H1 (cell line): ENCODE results near the gene MLLT6. TPM values are rescaled to one million over a fixed set of nuclear protein-coding genes. Genes with fewer than 3 reads are reported as not detected.

ENCODE experiments used
- CTCF ChIA-PET: fragments of 300-600 bp; sonication (Branson Sonifier 250); formaldehyde crosslinking; loops from one replicate; lab custom pipeline; 2021; ENCODE audit not compliant: partially characterized antibody; lab: Charles Lee
- POLR2A ChIA-PET: fragments of 300-600 bp; sonication (Branson Sonifier 250); formaldehyde crosslinking; loops from one replicate; lab custom pipeline; 2021; ENCODE audit warnings: inconsistent platforms; ENCODE audit not compliant: partially characterized antibody; lab: Charles Lee
- DNase-seq, 2 experiments: peaks; one replicate each; pipeline versions ENCODE4 v3.0.0 to v3.0.0-alpha.2; 2010 to 2022; ENCODE audit warnings: low spot score in 2 of 2, low read depth in 1 of 2, mixed read lengths in 1 of 2
- FAIRE-seq: peaks from 2 replicates; lab custom pipeline; 2011; peaks lifted over from hg19 to GRCh38; lab: Jason Lieb, UNC
- H2AFZ ChIP-seq: 2 replicates; pipeline ENCODE4 v1.8.1; 2012; ENCODE audit warnings: low read length, inconsistent platforms
- H2AK5ac ChIP-seq: 2 replicates; pipeline ENCODE4 v1.6.1; 2013; ENCODE audit warnings: low read depth, low read length
- H2BK120ac ChIP-seq: replicated peaks from 2 replicates; pipeline ENCODE3; 2013; ENCODE audit warnings: low read depth, low read length, inconsistent platforms
- H2BK12ac ChIP-seq: 2 replicates; pipeline ENCODE4 v1.6.1; 2013; ENCODE audit warnings: low read depth, low read length
- H2BK15ac ChIP-seq: 2 replicates; pipeline ENCODE4 v1.6.1; 2013; ENCODE audit warnings: low read length
- H2BK20ac ChIP-seq: 2 replicates; pipeline ENCODE4 v1.6.1; 2013; ENCODE audit warnings: low read length
- H2BK5ac ChIP-seq: 2 replicates; pipeline ENCODE4 v1.6.1; 2013; ENCODE audit warnings: low read depth, low read length
- H3K14ac ChIP-seq: 2 replicates; pipeline ENCODE4 v1.6.1; 2013; ENCODE audit warnings: inconsistent platforms; ENCODE audit not compliant: insufficient read length
- H3K18ac ChIP-seq: 2 replicates; pipeline ENCODE4 v1.6.1; 2013; ENCODE audit warnings: low read length; ENCODE audit errors: extremely low read depth
- H3K23ac ChIP-seq: 2 replicates; pipeline ENCODE4 v1.6.1; 2013; ENCODE audit warnings: inconsistent platforms; ENCODE audit not compliant: insufficient read length
- H3K23me2 ChIP-seq: 2 replicates; pipeline ENCODE4 v1.6.1; 2013; ENCODE audit warnings: low read depth, low read length
- H3K27ac ChIP-seq: 2 replicates; pipeline ENCODE4 v1.6.1; 2011; ENCODE audit warnings: low read depth, low read length, inconsistent platforms
- H3K27me3 ChIP-seq, 4 experiments: replicated peaks in 1 of 4; 1 replicate in 1 of 4; 2 replicates in 3 of 4; pipeline versions ENCODE4 v1.6.1 to v1.8.1; 2011 to 2013; ENCODE audit warnings: low read length in 3 of 4, mild to moderate bottlenecking in 3 of 4, inconsistent platforms in 2 of 4, mixed read lengths in 2 of 4, moderate library complexity in 1 of 4; ENCODE audit not compliant: control insufficient read depth in 3 of 4, insufficient read depth in 3 of 4; ENCODE audit errors: extremely low read depth in 1 of 4
- H3K36me3 ChIP-seq, 4 experiments: 2 replicates each; pipeline versions ENCODE4 v1.6.1 to v1.8.1; 2011 to 2013; ENCODE audit warnings: mild to moderate bottlenecking in 4 of 4, low read length in 3 of 4, moderate library complexity in 2 of 4, control low read depth in 1 of 4, inconsistent platforms in 1 of 4; ENCODE audit not compliant: insufficient read depth in 4 of 4, control insufficient read depth in 2 of 4
- H3K4ac ChIP-seq: replicated peaks from 2 replicates; pipeline ENCODE3; 2013; ENCODE audit warnings: low read length, low read depth, mixed read lengths, inconsistent platforms; ENCODE audit not compliant: insufficient read length
- H3K4me1 ChIP-seq, 4 experiments: replicated peaks in 1 of 4; 1 replicate in 1 of 4; 2 replicates in 3 of 4; pipeline versions ENCODE4 v1.6.1 to v1.8.1; 2011 to 2013; ENCODE audit warnings: low read length in 3 of 4, inconsistent platforms in 2 of 4, mixed read lengths in 1 of 4; ENCODE audit not compliant: insufficient read depth in 4 of 4, control insufficient read depth in 3 of 4
- H3K4me2 ChIP-seq, 2 experiments: 2 replicates each; pipeline versions ENCODE4 v1.6.1 to v1.8.1; 2011 to 2013; ENCODE audit warnings: low read depth in 2 of 2, low read length in 2 of 2, control low read depth in 1 of 2, inconsistent platforms in 1 of 2, mild to moderate bottlenecking in 1 of 2; ENCODE audit not compliant: insufficient read depth in 1 of 2
- H3K4me3 ChIP-seq, 4 experiments: fragments of 200-600, 300-600 bp in 1 of 4; sonication (generic), shearing (Covaris generic), sonication (Bioruptor Twin) in 1 of 4; 2 replicates each; pipeline versions ENCODE4 v1.5.1 to v1.8.1; 2011 to 2016; ENCODE audit warnings: low read length in 4 of 4, low read depth in 3 of 4, control low read depth in 2 of 4, inconsistent platforms in 2 of 4, mild to moderate bottlenecking in 2 of 4, mixed read lengths in 1 of 4, moderate library complexity in 1 of 4; ENCODE audit not compliant: insufficient read depth in 2 of 4; ENCODE audit errors: extremely low read depth in 1 of 4
- H3K56ac ChIP-seq: replicated peaks from 2 replicates; pipeline ENCODE3; 2013; ENCODE audit warnings: low read depth, mild to moderate bottlenecking, mixed read lengths, low read length, inconsistent platforms; ENCODE audit not compliant: insufficient read length
- H3K79me1 ChIP-seq: 2 replicates; pipeline ENCODE4 v1.6.1; 2013; ENCODE audit warnings: low read depth, low read length, control low read depth
- H3K79me2 ChIP-seq, 2 experiments: 2 replicates each; pipeline versions ENCODE4 v1.6.1 to v1.8.1; 2012 to 2013; ENCODE audit warnings: low read length in 2 of 2, mild to moderate bottlenecking in 2 of 2, inconsistent platforms in 1 of 2; ENCODE audit not compliant: insufficient read depth in 2 of 2, control insufficient read depth in 1 of 2
- H3K9ac ChIP-seq, 4 experiments: replicated peaks in 1 of 4; 1 replicate in 1 of 4; 2 replicates in 3 of 4; pipeline versions ENCODE4 v1.6.1 to v1.8.1; 2011 to 2013; ENCODE audit warnings: low read depth in 3 of 4, low read length in 3 of 4, control low read depth in 2 of 4, mild to moderate bottlenecking in 2 of 4, moderate library complexity in 2 of 4, inconsistent platforms in 1 of 4; ENCODE audit errors: extremely low read depth in 1 of 4
- H3K9me3 ChIP-seq, 2 experiments: 2 replicates each; pipeline versions ENCODE4 v1.6.1 to v1.8.1; 2012 to 2013; ENCODE audit warnings: mild to moderate bottlenecking in 2 of 2, moderate library complexity in 2 of 2, control low read depth in 1 of 2, inconsistent platforms in 1 of 2, low read depth in 1 of 2, low read length in 1 of 2, mixed read lengths in 1 of 2; ENCODE audit not compliant: insufficient read depth in 2 of 2
- H4K20me1 ChIP-seq, 2 experiments: replicated peaks in 1 of 2; 2 replicates each; pipeline versions ENCODE3 to v1.8.1; 2011 to 2013; ENCODE audit warnings: inconsistent platforms in 2 of 2, low read length in 2 of 2, mild to moderate bottlenecking in 1 of 2; ENCODE audit not compliant: insufficient read depth in 2 of 2, control insufficient read depth in 1 of 2
- H4K5ac ChIP-seq: 2 replicates; pipeline ENCODE4 v1.6.1; 2013; ENCODE audit warnings: low read length, low read depth, mixed read lengths, inconsistent platforms; ENCODE audit not compliant: insufficient read length
- H4K8ac ChIP-seq: 2 replicates; pipeline ENCODE4 v1.8.0; 2013; ENCODE audit warnings: mild to moderate bottlenecking, moderate library complexity, low read length, inconsistent platforms; ENCODE audit not compliant: insufficient read depth; ENCODE audit errors: extremely low read depth
- H4K91ac ChIP-seq: replicated peaks from 2 replicates; pipeline ENCODE3; 2013; ENCODE audit warnings: low read length, mixed read lengths, inconsistent platforms; ENCODE audit not compliant: insufficient read length
- JUND ChIP-seq: IDR thresholded peaks from 2 replicates; pipeline ENCODE4 v1.6.1; 2011; ENCODE audit warnings: mild to moderate bottlenecking, improper control_type of control experiment, low read length
- RXRA ChIP-seq: IDR thresholded peaks from 2 replicates; pipeline ENCODE4 v1.6.1; 2011; ENCODE audit warnings: low read depth, mild to moderate bottlenecking, low read length, moderate library complexity; ENCODE audit not compliant: insufficient read depth
- SAP30 ChIP-seq: fragments of 300-600 bp; sonication (generic); IDR thresholded peaks from 2 replicates; pipeline ENCODE4 v1.7.1; 2012; ENCODE audit warnings: low read length, moderate library complexity, mild to moderate bottlenecking, inconsistent platforms; ENCODE audit not compliant: insufficient read depth, insufficient replicate concordance
- WGBS, 2 experiments: shearing (Covaris generic) in 1 of 2; methylation state at CpG; one replicate each; pipeline versions ENCODE4 v1.1.6 to v1.1.7; 2013 to 2015; ENCODE audit warnings: low lambda C conversion rate in 2 of 2, mixed read lengths in 2 of 2, inconsistent platforms in 1 of 2, low coverage in 1 of 2, missing lambda C conversion rate in 1 of 2; ENCODE audit not compliant: insufficient replicate concordance in 2 of 2, insufficient coverage in 1 of 2, insufficient read length in 1 of 2; ENCODE audit errors: extremely low coverage in 1 of 2, missing lambda C conversion rate in 1 of 2; 5-methylcytosine and 5-hydroxymethylcytosine counted together
- polyA plus RNA-seq, 7 experiments: library from polyadenylated mRNA; depleted of rRNA in 3 of 7; stranded (reverse) in 5 of 7; unstranded in 2 of 7; fragments of >200 nt in 5 of 7; fragments of 200-250 nt in 2 of 7; gene quantifications; 1 replicate in 5 of 7; 2 replicates in 1 of 7; 4 replicates in 1 of 7; pipeline versions ENCODE4 v1.2.1 to v1.2.3, GENCODE V29; 2011 to 2013; ENCODE audit warnings: missing spikeins in 2 of 7, mixed read lengths in 2 of 7
- total RNA-seq: library from RNA; stranded (reverse); fragmentation: NEBNext Ultra II Directional; extraction: Animal tissue kit (Norgen Biotek cat#: 25700); gene quantifications from 2 replicates; pipeline ENCODE4 v1.2.1, GENCODE V29; 2021
- TF ChIP-seq, protein P1 (sequence below): IDR thresholded peaks from 2 replicates; pipeline ENCODE4 v1.6.1; 2012; ENCODE audit warnings: low read length, inconsistent platforms

MLLT6 gene
- total and polyA plus RNA-seq, 2 of the 8 experiments (the other 6 are each of a cell fraction or from before 2014, with no cell fraction given) = 6.5 to 8.0 TPM

DNA sequence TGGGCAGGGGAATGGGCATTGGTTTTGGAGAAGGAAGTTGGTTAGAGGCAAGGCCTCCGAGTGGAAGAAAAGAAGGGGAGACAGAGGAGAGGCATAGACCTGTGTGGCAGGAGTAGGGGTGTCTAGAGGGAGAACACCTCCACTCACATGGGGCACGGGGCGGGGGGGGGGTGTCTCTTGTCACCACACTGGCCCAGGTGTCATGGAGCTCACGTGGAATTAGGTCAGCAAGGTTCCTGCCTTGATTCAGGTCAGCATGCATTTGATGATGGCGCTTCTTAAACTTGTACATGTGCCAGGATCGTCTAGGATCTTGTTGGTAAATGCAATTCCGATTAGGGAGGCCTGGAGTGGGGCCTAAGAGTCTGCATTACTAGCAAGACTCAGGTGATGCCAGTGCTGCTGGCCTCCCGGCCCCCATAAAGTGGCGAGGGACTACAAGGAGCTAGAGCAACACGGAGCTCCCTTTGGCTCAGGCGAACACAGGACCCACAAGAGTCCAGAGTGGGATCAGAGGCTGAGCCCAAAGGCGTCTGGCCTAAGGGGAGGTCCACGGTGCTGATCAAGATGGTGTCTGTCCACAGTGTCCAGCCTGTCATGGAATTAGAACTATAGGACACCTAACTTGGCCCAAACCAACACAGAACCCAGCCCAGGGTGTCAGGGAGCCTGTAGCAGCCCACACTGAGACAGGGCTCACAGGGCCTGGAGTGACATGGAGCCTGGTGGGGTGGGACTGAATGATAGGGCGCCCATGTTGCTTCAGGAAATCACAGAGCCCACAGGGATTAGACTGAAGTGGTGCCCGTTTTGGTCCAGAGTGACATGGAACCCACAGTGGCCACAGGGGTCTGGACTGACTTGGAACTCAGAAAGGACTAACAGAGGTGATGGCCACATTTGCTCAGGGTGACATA is 47.0 kb upstream of the MLLT6 start:
- no peak overlapping the region for H2AFZ ChIP-seq
- H4K8ac ChIP-seq = no peak overlapping the region
- WGBS, 2 experiments = 89% methylated on average over 11 of the region's 15 CpGs; no CpG with 5 or more reads in 1 of the 2 experiments
- 0 out of 2 replicates have a peak overlapping the region, but pooled peaks have one; percentile 35 for H2BK5ac ChIP-seq
- 0 out of 4 replicates have a peak overlapping the region, but pooled peaks of 1 of the 2 experiments have one; percentile 9 for H3K4me2 ChIP-seq
- peak overlapping the region; percentile 26 for H2BK120ac ChIP-seq
- H3K4me1 ChIP-seq = peaks cover 0 to 18% (median 4%) of the 10 kb centered on the region in 4 experiments; a peak in 6 of 7 replicates
- no peak for DNase-seq
- H4K5ac ChIP-seq = no peak overlapping the region
- H4K91ac ChIP-seq = peak overlapping the region; percentile 58
- no peaks in the 10 kb centered on the region for H4K20me1 ChIP-seq
- peak overlapping the region; percentile 95; the same call in 1 of the 2 replicates for H2BK20ac ChIP-seq
- no peak overlapping the region for H3K9ac ChIP-seq
- no peak overlapping the region for H3K27ac ChIP-seq
- H3K18ac ChIP-seq = peak overlapping the region; percentile 79
- no peak overlapping the region for H3K14ac ChIP-seq
- peak overlapping the region; percentile 18; the same call in 1 of the 2 replicates for H2BK15ac ChIP-seq
- no peak overlapping the region for H3K23ac ChIP-seq
- H3K9me3 ChIP-seq = no peaks in the 10 kb centered on the region
- peak overlapping the region; percentile 35; the same call in 1 of the 2 replicates for H2BK12ac ChIP-seq
- H2AK5ac ChIP-seq = peak overlapping the region; percentile 66; the same call in 1 of the 2 replicates
- H3K23me2 ChIP-seq = no peaks in the 10 kb centered on the region
- peaks cover 0 to 3% (median 0%) of the 10 kb centered on the region in 4 experiments; a peak in 2 of 7 replicates for H3K27me3 ChIP-seq
- H3K56ac ChIP-seq = no peak overlapping the region
- no peaks in the 10 kb centered on the region; a peak in 1 of 8 replicates for H3K36me3 ChIP-seq
- no peaks in the 10 kb centered on the region for H3K79me1 ChIP-seq
- POLR2A ChIA-PET = interaction anchor here (0.7 to 2.8 kb wide), 3 partner anchors 9 to 55 kb away, joined by 3 to 10 read pairs (median 4); no protein-coding TSS in a partner anchor
- no peaks in the 10 kb centered on the region for H3K79me2 ChIP-seq
- H3K4ac ChIP-seq = peak overlapping the region; percentile 73
- H3K4me3 ChIP-seq = no peak overlapping the region
- CTCF ChIA-PET = interaction anchor here (1.0 to 29.5 kb wide), 7 partner anchors 10 to 380 kb away, joined by 3 to 795 read pairs (median 48); partner anchors contain the start of gene SRCIN1
- no peak for FAIRE-seq
- no peak for TF ChIP-seq SAP30
- TF ChIP-seq, protein P1, sequence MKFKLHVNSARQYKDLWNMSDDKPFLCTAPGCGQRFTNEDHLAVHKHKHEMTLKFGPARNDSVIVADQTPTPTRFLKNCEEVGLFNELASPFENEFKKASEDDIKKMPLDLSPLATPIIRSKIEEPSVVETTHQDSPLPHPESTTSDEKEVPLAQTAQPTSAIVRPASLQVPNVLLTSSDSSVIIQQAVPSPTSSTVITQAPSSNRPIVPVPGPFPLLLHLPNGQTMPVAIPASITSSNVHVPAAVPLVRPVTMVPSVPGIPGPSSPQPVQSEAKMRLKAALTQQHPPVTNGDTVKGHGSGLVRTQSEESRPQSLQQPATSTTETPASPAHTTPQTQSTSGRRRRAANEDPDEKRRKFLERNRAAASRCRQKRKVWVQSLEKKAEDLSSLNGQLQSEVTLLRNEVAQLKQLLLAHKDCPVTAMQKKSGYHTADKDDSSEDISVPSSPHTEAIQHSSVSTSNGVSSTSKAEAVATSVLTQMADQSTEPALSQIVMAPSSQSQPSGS = no peak
- no peak for TF ChIP-seq JUND
- TF ChIP-seq RXRA = no peak
